IMR-90 (cell line): Measurements from ENCODE around the gene AKAP17A. TPM values are rescaled to one million over a fixed set of nuclear protein-coding genes. Genes with fewer than 3 reads are reported as not detected.

Source experiments
- ATAC-seq: fragments of 200-7000 bp; cut with Tn5 transposase; 2 replicates; pipeline ENCODE4 v1.9.1; 2020; ENCODE audit warnings: low read depth, mild to moderate bottlenecking, moderate library complexity
- BruUV-seq: library from RNA; stranded (reverse); fragments of 400-500 nt; replicated peaks from 2 replicates; lab custom pipeline; 2021; lab: Mats Ljungman, UMichigan
- CTCF ChIA-PET: fragments of 300-600 bp; formaldehyde crosslinking; extraction: SDS; loops from one replicate; lab custom pipeline; 2021; ENCODE audit warnings: antibody characterized with exemption; lab: Yijun Ruan, JAX
- POLR2A ChIA-PET: fragments of 300-600 bp; sonication (Branson Sonifier 250); formaldehyde crosslinking; loops from one replicate; lab custom pipeline; 2022; ENCODE audit warnings: antibody characterized with exemption; ENCODE audit not compliant: unreplicated experiment; lab: Charles Lee
- DNase-seq: peaks from one replicate; pipeline ENCODE4 v3.0.0; 2013
- H2AFZ ChIP-seq: replicated peaks from 2 replicates; pipeline ENCODE3; 2013; ENCODE audit warnings: low read length, mild to moderate bottlenecking; ENCODE audit not compliant: poor library complexity
- H2AK5ac ChIP-seq: 2 replicates; pipeline ENCODE4 v1.6.1; 2013; ENCODE audit warnings: low read depth, low read length, inconsistent platforms
- H2AK9ac ChIP-seq: replicated peaks from 2 replicates; pipeline ENCODE3; 2013; ENCODE audit warnings: mild to moderate bottlenecking, low read depth, low read length, moderate library complexity; ENCODE audit not compliant: poor library complexity
- H2BK120ac ChIP-seq: 2 replicates; pipeline ENCODE4 v1.6.1; 2013; ENCODE audit warnings: low read depth, low read length, inconsistent platforms
- H2BK15ac ChIP-seq: 3 replicates; pipeline ENCODE4 v1.6.1; 2013; ENCODE audit warnings: low read depth, low read length, inconsistent platforms
- H2BK20ac ChIP-seq: 2 replicates; pipeline ENCODE4 v1.6.1; 2013; ENCODE audit warnings: low read depth, mild to moderate bottlenecking, inconsistent platforms, low read length, moderate library complexity
- H2BK5ac ChIP-seq: 2 replicates; pipeline ENCODE4 v1.6.1; 2013; ENCODE audit warnings: mild to moderate bottlenecking, low read depth, low read length, inconsistent platforms; ENCODE audit not compliant: poor library complexity, severe bottlenecking
- H3K14ac ChIP-seq: replicated peaks from 2 replicates; pipeline ENCODE4 v1.6.1; 2013; ENCODE audit warnings: low read depth, low read length, inconsistent platforms
- H3K18ac ChIP-seq: 2 replicates; pipeline ENCODE4 v1.6.1; 2013; ENCODE audit warnings: low read depth, low read length, control low read depth
- H3K23ac ChIP-seq: 2 replicates; pipeline ENCODE4 v1.6.1; 2013; ENCODE audit warnings: low read depth, low read length, inconsistent platforms
- H3K27ac ChIP-seq: 2 replicates; pipeline ENCODE4 v1.5.1; 2013; ENCODE audit warnings: mild to moderate bottlenecking, control low read depth, low read length; ENCODE audit not compliant: insufficient read depth
- H3K27me3 ChIP-seq: 2 replicates; pipeline ENCODE4 v1.6.1; 2013; ENCODE audit warnings: low read length; ENCODE audit not compliant: control insufficient read depth, insufficient read depth
- H3K36me3 ChIP-seq: 2 replicates; pipeline ENCODE4 v1.6.1; 2013; ENCODE audit warnings: low read length, mixed read lengths; ENCODE audit not compliant: control insufficient read depth, insufficient read depth
- H3K4ac ChIP-seq: 2 replicates; pipeline ENCODE4 v1.6.1; 2013; ENCODE audit warnings: low read depth, low read length, inconsistent platforms
- H3K4me1 ChIP-seq: 2 replicates; pipeline ENCODE4 v1.6.1; 2013; ENCODE audit warnings: low read length, mixed read lengths; ENCODE audit not compliant: control insufficient read depth, insufficient read depth
- H3K4me2 ChIP-seq: 2 replicates; pipeline ENCODE4 v1.6.1; 2013; ENCODE audit warnings: low read depth, mild to moderate bottlenecking, control low read depth, low read length, moderate library complexity
- H3K4me3 ChIP-seq: 2 replicates; pipeline ENCODE4 v1.5.1; 2013; ENCODE audit warnings: low read depth, mild to moderate bottlenecking, control low read depth, low read length, moderate library complexity; ENCODE audit not compliant: insufficient read depth
- H3K56ac ChIP-seq: 2 replicates; pipeline ENCODE4 v1.6.1; 2013; ENCODE audit warnings: low read length, inconsistent platforms; ENCODE audit not compliant: insufficient read depth; ENCODE audit errors: extremely low read depth
- H3K79me1 ChIP-seq, 2 experiments: 2 replicates each; pipeline ENCODE4 v1.6.1; 2013; ENCODE audit warnings: low read length in 2 of 2, inconsistent platforms in 1 of 2, low read depth in 1 of 2
- H3K9ac ChIP-seq: 2 replicates; pipeline ENCODE4 v1.6.1; 2013; ENCODE audit warnings: low read depth, low read length, control low read depth
- H3K9me1 ChIP-seq: 2 replicates; pipeline ENCODE4 v1.6.1; 2013; ENCODE audit warnings: low read length, inconsistent platforms; ENCODE audit not compliant: insufficient read depth
- H3K9me3 ChIP-seq: 2 replicates; pipeline ENCODE4 v1.6.1; 2013; ENCODE audit warnings: low read length; ENCODE audit not compliant: control insufficient read depth, insufficient read depth
- H4K20me1 ChIP-seq: 2 replicates; pipeline ENCODE4 v1.6.1; 2013; ENCODE audit warnings: low read length, inconsistent platforms; ENCODE audit not compliant: insufficient read depth
- H4K5ac ChIP-seq: 2 replicates; pipeline ENCODE4 v1.6.1; 2013; ENCODE audit warnings: mild to moderate bottlenecking, low read depth, low read length, control low read depth
- H4K8ac ChIP-seq, 2 experiments: 2 replicates each; pipeline ENCODE4 v1.6.1; 2013; ENCODE audit warnings: low read depth in 2 of 2, low read length in 2 of 2, control low read depth in 1 of 2, inconsistent platforms in 1 of 2
- H4K91ac ChIP-seq: 2 replicates; pipeline ENCODE4 v1.6.1; 2013; ENCODE audit warnings: low read depth, low read length, inconsistent platforms; ENCODE audit not compliant: insufficient read depth
- BHLHE40 ChIP-seq: fragments of 150-350 bp; IDR thresholded peaks from 2 replicates; pipeline ENCODE4 v1.6.1; 2016; ENCODE audit warnings: mild to moderate bottlenecking, low read depth, low read length
- CEBPB ChIP-seq: IDR thresholded peaks from 2 replicates; pipeline ENCODE4 v1.6.1; 2012; ENCODE audit warnings: low read depth, low read length, improper control_type of control experiment
- CHD1 ChIP-seq: IDR thresholded peaks from 2 replicates; pipeline ENCODE4 v1.6.1; 2012; ENCODE audit warnings: low read depth, low read length, improper control_type of control experiment
- FOS ChIP-seq: fragments of 150-350 bp; IDR thresholded peaks from 2 replicates; pipeline ENCODE4 v1.6.1; 2016; ENCODE audit warnings: low read depth, low read length
- MAFK ChIP-seq: IDR thresholded peaks from 2 replicates; pipeline ENCODE4 v1.6.1; 2012; ENCODE audit warnings: low read depth, low read length, improper control_type of control experiment
- MAZ ChIP-seq: IDR thresholded peaks from 2 replicates; pipeline ENCODE4 v1.6.1; 2012; ENCODE audit warnings: low read depth, mild to moderate bottlenecking, low read length, improper control_type of control experiment, moderate library complexity, borderline replicate concordance
- NFE2L2 ChIP-seq: fragments of 150-350 bp; IDR thresholded peaks from 2 replicates; pipeline ENCODE4 v1.6.1; 2016; ENCODE audit warnings: low read depth, mild to moderate bottlenecking, low read length
- POLR2A ChIP-seq: IDR thresholded peaks from 2 replicates; pipeline ENCODE4 v1.6.1; 2012; ENCODE audit warnings: mild to moderate bottlenecking, low read depth, low read length
- RAD21 ChIP-seq: IDR thresholded peaks from 2 replicates; pipeline ENCODE4 v1.6.1; 2012; ENCODE audit warnings: low read length, improper control_type of control experiment
- RCOR1 ChIP-seq: IDR thresholded peaks from 2 replicates; pipeline ENCODE4 v1.6.1; 2012; ENCODE audit warnings: mild to moderate bottlenecking, low read length, improper control_type of control experiment; ENCODE audit not compliant: insufficient replicate concordance
- RFX5 ChIP-seq: IDR thresholded peaks from 2 replicates; pipeline ENCODE4 v1.8.0; 2012; ENCODE audit warnings: low read depth, mild to moderate bottlenecking, low read length, moderate library complexity
- SMC3 ChIP-seq: fragments of 150-350 bp; IDR thresholded peaks from 2 replicates; pipeline ENCODE4 v1.6.1; 2016; ENCODE audit warnings: low read depth, mild to moderate bottlenecking, antibody characterized with exemption, low read length, moderate library complexity
- WGBS, 2 experiments: methylation state at CpG; one replicate each; pipeline versions ENCODE4 v1.1.5 to v1.1.7; 2013; ENCODE audit warnings: missing lambda C conversion rate in 2 of 2; ENCODE audit not compliant: insufficient read length in 1 of 2; ENCODE audit errors: extremely low coverage in 2 of 2; 5-methylcytosine and 5-hydroxymethylcytosine counted together
- dilution Hi-C: fragments of 300-500 bp; cut with HindIII; formaldehyde crosslinking; loops from one replicate; pipeline ENCODE4 v1.14.3; 2018; ENCODE audit warnings: low sequenced_read_pairs; ENCODE audit not compliant: unreplicated experiment
- in situ Hi-C: fragments of 300-500 bp; cut with MboI; formaldehyde crosslinking; loops from 3 replicates; pipeline ENCODE4 v1.14.3; 2019; ENCODE audit warnings: low sequenced_read_pairs, inconsistent platforms, mixed read lengths
- intact Hi-C: fragments of 100-400 bp; cut with micrococcal nuclease; formaldehyde crosslinking; loops from 2 replicates; pipeline ENCODE4 v1.10.0; 2022
- polyA plus RNA-seq, 3 experiments: library from polyadenylated mRNA; depleted of rRNA; stranded (reverse); fragments of >200 nt; gene quantifications; 2 replicates each; pipeline ENCODE4 v1.2.3, GENCODE V29; 2012; ENCODE audit warnings: low replicate concordance in 1 of 3
- total RNA-seq: library from RNA; depleted of rRNA; stranded (reverse); fragments of >200 nt; gene quantifications from 2 replicates; pipeline ENCODE4 v1.2.3, GENCODE V29; 2012
- TF ChIP-seq, protein P1 (sequence below): conservative IDR thresholded peaks from 2 replicates; pipeline ENCODE4 v1.5.1; 2012; ENCODE audit warnings: mild to moderate bottlenecking, low read depth, low read length, improper control_type of control experiment
- TF ChIP-seq, protein P2 (sequence below): fragments of 150-350 bp; IDR thresholded peaks from 2 replicates; pipeline ENCODE4 v1.6.1; 2016; ENCODE audit warnings: low read depth, mild to moderate bottlenecking, low read length, moderate library complexity, borderline replicate concordance

AKAP17A gene
- total and polyA plus RNA-seq, 2 of the 4 experiments (the other 2 are of a cell fraction), result 9.0 to 23.7 TPM

DNA sequence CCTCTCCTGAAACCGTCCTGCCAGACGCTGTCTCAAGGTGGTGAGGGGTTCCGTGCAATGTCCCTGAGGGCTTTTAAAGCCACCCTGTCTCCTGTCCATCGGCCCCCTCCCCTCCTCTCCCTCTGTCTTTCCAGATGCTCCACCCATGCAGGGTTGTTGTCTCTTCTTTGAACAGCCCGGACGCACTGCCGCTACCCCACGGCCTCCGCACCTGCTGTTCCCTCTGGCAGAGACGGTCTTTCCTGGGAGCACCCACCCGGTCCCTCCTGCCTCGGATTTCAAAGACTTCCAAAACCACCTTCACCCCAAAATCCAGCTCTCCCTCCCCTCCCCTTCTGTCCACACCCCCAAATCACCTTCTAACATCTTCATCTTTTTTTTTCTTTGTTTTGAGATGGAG is 19.3 kb downstream of the AKAP17A start:
- Histone ChIP-seq H3K27me3 (no peaks in the 10 kb centered on the region), H2AK5ac (no peak overlapping the region), H3K27ac (no peak overlapping the region), H2BK120ac (no peak overlapping the region), H3K9me1 (no peaks in the 10 kb centered on the region), H2BK20ac (no peak overlapping the region), H3K4me1 (no peaks in the 10 kb centered on the region), H3K4ac (no peak overlapping the region), H3K4me3 (no peak overlapping the region), H4K8ac (no peak overlapping the region), H3K4me2 (no peak overlapping the region), H2AK9ac (no peak overlapping the region), H3K9ac (no peak overlapping the region), H2BK15ac (no peak overlapping the region), H3K18ac (no peak overlapping the region), H3K56ac (no peak overlapping the region), H2BK5ac (no peak overlapping the region), H3K36me3 (no peaks in the 10 kb centered on the region), H4K91ac (no peak overlapping the region), H3K79me1 (no peaks in the 10 kb centered on the region), H2AFZ (no peak overlapping the region), H4K20me1 (no peaks in the 10 kb centered on the region), H3K23ac (no peak overlapping the region), H3K9me3 (no peaks in the 10 kb centered on the region), H3K14ac (no peak overlapping the region), H4K5ac (no peak overlapping the region)
- ATAC-seq (no peak), DNase-seq (no peak)
- intact Hi-C loops (no loop called here), in situ Hi-C loops (no loop called here), dilution Hi-C loops (no loop called here)
- no TSS peak for BruUV-seq
- POLR2A ChIA-PET, result no interaction called here
- CTCF ChIA-PET, result no interaction called here
- 71% methylated on average over 6 of the region's 12 CpGs; no CpG with 5 or more reads in 1 of the 2 experiments for WGBS, 2 experiments
- TF ChIP-seq RCOR1 (no peak), FOS (no peak), RFX5 (no peak), NFE2L2 (no peak), CHD1 (no peak), POLR2A (no peak), MAZ (no peak), BHLHE40 (no peak), CEBPB (no peak), RAD21 (no peak), SMC3 (no peak), MAFK (no peak)
- TF ChIP-seq, protein P1, sequence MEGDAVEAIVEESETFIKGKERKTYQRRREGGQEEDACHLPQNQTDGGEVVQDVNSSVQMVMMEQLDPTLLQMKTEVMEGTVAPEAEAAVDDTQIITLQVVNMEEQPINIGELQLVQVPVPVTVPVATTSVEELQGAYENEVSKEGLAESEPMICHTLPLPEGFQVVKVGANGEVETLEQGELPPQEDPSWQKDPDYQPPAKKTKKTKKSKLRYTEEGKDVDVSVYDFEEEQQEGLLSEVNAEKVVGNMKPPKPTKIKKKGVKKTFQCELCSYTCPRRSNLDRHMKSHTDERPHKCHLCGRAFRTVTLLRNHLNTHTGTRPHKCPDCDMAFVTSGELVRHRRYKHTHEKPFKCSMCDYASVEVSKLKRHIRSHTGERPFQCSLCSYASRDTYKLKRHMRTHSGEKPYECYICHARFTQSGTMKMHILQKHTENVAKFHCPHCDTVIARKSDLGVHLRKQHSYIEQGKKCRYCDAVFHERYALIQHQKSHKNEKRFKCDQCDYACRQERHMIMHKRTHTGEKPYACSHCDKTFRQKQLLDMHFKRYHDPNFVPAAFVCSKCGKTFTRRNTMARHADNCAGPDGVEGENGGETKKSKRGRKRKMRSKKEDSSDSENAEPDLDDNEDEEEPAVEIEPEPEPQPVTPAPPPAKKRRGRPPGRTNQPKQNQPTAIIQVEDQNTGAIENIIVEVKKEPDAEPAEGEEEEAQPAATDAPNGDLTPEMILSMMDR, result no peak
- TF ChIP-seq, protein P2, sequence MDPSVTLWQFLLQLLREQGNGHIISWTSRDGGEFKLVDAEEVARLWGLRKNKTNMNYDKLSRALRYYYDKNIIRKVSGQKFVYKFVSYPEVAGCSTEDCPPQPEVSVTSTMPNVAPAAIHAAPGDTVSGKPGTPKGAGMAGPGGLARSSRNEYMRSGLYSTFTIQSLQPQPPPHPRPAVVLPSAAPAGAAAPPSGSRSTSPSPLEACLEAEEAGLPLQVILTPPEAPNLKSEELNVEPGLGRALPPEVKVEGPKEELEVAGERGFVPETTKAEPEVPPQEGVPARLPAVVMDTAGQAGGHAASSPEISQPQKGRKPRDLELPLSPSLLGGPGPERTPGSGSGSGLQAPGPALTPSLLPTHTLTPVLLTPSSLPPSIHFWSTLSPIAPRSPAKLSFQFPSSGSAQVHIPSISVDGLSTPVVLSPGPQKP, result no peak
